Right lobe of liver (tissue), 4 donors: ENCODE results near the gene NOP16.

ENCODE experiments used
- CTCF ChIP-seq, 4 donors: fragments of 200-600 bp in 3 of 4; fragments of 450-650 bp in 1 of 4; IDR thresholded peaks; one replicate each; pipeline versions ENCODE4 v1.5.1 to v1.8.0; 2016 to 2022; ENCODE audit warnings: antibody characterized with exemption in 4 of 4, mild to moderate bottlenecking in 2 of 4
- POLR2A ChIP-seq: fragments of 450-650 bp; IDR thresholded peaks from one replicate; pipeline ENCODE4 v1.6.1; 2017; ENCODE audit warnings: antibody characterized with exemption, mild to moderate bottlenecking
- donor health status: DM: no; HTN: no; CAD: no.
- donor health status: DM: no; HTN: no; CAD: no.
- donor health status: DM: no; HTN: yes; CAD: no.

DNA sequence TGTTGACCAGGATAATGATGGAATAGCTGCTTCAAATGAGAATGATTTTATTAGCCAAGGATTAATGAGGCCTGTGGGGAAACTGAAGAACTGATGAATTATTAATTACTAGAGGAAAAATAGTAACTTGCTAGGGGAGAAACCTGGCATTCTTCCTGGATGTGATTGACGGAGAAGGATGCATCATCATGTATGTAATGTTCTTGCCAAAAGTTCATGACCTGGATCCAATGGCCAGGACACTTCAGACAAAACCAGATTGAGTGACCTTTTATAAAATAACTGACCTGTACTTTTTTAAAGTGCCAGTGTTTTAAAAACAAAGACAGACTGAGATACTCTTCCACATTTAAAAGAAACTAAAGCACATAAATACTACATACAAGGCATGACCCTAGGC is 50.5 kb downstream of the NOP16 start:
- TF ChIP-seq CTCF (IDR thresholded peaks at IDR 0.05): no peak
- TF ChIP-seq POLR2A: no peak
